Activated CD8-positive, alpha-beta memory T cell treated with anti-CD3 and anti-CD28 coated beads for 48 hours (primary cell): ENCODE results near the gene ZNF70.
"Not testable (repeated sequence)": the region's sequence is repeated elsewhere in the genome, so short reads cannot be mapped to it uniquely, and the experiment has no call there.

Experiments used
- DNase-seq, 3 experiments: peaks; one replicate each; pipeline ENCODE4 v3.0.0-alpha.2; 2020; ENCODE audit warnings: low read depth in 2 of 3, low spot score in 2 of 3

Gene ZNF70

DNA sequence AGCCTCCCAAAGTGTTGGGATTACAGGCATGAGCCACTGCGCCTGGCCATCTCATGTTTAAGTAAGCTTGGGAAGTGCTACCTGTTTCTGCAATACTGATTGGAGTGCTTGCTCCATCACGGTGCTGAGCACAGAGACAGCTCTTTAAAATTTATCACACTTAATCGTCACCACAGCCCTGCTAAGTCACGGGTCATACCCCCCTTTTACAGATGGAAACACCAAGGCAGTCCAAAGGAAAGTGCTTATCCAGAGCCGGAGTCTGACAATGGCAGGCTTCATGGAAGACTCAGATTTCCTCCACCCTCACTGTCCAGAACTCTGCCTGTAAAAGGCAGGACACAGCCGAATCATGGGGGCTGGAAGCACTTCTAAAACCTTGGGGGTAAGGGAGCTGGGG, 9.1 kb upstream of the ZNF70 start:
- no peak for DNase-seq

DNA sequence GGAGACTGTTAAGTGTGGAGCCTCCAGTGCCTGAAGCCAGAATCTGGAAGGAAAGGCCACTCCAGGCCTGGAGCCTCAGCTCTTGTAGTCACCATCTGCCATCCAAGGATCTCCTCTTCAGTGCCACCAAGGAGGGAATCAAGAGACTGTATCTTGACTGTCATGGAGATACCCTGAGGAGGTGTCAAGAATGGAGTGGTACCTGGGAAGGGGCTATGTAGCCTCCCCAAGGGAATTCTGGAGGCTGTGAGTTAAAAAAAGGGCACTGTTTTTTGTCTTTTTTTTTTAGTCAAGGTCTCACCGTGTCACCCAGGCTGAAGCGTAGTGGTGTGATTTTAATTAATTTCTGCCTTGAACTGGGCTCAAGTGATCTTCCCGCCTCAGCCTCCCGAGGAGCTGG, 8.7 kb upstream of the ZNF70 start:
- DNase-seq: no peak

DNA sequence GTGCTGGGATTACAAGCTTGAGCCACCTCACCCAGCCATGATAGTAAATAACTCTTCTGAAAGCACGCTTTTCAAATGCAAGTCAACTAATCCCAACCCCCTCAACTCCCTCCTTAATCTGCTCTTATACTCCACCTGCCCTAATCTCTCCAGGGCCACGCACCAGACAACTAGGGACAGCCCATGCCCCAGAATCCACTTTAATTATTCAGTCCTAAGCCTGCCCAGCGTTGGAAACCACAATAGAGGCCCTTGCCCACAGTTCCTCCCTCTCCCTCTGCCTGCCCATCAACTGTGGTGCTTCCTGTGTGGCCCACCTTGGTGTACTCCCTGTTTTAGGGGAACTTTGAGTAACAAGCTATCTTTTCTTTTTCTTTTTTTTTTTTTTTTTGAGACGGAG, 6.0 kb upstream of the ZNF70 start:
- DNase-seq: no peak

DNA sequence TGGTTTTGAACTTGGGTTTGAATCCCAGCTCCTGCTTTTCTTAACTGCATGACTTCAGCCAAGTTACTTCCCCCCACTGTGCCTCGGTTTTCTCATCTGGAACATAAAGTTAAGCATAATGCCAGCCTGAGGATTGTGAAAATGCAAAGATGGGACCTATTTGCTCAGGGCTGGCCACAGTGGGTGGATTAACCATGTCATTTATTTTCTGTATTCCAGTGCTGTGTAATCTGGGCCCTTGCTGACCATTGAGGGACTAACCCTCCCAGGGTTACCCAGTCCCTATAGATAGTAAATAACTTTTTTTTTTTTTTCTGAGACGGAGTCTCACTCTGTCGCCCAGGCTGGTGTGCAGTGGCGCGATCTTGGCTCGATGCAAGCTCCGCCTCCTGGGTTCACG, 4.8 kb upstream of the ZNF70 start:
- no peak for DNase-seq

DNA sequence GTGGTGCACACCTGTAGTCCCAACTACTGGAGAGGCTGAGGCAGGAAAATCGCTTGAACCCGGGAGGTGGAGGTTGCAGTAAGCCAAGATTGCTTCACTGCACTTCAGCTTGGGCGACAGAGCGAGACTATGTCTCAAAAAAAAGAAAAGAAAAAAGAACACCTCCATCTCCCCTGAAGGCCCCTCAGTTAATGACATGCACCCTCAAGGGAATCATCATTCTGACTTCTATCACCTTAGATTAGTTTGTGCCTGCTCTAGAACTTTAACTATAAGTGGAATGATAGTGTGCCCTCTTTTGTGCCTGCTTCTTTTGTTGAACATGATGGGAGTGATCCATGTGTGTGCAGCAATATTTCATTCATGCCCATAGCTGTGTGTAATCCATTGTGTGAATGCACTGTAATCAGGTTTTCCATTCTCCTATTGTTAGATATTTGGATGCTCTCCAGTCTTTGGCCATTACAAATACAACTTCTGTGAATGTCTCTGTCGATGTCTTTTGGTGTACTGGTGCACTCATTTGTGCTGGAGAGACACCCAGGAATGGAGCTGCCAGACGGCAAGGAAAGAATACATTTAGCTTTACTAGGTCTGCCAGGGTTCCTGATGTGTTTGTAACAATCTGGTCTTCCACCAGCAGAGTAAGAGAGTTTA, 4.2 kb upstream of the ZNF70 start:
- DNase-seq: no peak

DNA sequence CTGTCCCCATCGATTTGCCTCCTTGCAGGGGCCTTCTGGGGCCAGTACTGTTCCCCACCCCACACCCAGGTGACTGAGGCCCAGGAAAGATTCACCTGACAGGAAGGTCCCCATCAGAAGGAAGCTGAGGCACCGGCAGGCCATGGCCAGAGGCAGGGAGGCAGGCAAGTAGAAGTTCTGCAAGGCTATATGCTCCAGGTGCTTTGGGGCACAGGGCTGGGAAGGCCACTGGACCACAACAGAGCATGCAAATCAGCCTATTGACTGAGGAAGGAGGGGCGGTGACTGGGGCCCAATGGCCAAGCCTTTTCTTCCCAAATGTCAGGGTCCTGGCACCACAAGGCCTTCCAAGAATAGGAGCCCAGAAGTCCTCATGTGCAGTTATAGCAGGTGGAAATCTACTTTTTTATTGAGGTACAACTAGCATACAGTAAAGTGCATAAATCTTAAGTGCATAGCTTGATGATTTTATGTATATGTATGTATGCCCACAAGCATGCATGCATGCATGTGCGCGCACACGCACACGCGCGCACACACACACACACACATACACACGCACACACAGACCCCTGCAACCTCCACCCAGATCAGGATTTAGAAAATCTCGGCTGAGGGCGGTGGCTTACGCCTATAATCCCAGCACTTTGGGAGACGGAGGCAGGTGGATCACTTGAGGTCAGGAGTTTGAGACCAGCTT, 3.5 kb upstream of the ZNF70 start, which contains the start of gene VPREB3:
VPREB3 (minus strand) TSS at position 206 of the 700 bp plus-strand sequence; CDS start at position 144, 62 bp downstream.
- DNase-seq: no peak

DNA sequence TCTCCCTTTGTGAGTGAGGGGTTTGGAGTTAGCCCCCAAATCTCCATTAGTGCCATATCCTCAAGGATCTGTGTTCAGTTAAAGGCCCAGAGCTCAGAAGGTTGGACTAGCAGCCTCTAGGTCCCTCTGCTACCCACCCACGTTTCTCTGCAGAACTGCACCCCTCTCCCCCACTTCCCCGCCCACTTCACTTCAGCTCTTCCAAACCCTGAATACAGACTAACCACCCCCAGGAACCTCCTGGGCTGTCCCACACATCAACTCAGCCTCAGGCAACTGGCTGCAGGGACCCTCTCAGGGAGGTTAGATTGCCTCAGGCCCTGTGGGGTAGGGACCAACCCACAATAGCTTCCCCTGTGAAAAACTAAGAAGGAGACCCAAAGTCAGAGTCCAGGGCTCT, 2.5 kb upstream of the ZNF70 start:
- DNase-seq: no peak

DNA sequence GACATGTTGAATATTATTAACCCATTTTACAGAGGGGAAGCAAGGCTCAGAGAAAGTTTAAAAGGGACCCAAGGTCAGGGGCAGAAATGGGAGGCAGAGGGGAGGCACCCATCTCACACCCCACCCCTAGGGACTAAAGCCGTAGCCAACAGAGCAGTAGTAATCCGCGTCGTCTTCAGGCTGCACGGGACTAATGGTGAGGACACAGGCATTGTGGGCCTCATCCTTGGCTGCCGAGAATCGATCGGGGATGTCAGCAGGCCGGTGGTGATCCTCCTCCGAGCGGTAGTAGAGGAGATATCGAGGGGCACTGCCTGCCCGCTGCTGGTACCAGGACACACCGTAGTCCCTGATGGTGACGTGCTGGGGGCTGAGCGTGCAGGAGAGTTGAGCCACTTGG, 1.8 kb upstream of the ZNF70 start:
- DNase-seq: no peak

DNA sequence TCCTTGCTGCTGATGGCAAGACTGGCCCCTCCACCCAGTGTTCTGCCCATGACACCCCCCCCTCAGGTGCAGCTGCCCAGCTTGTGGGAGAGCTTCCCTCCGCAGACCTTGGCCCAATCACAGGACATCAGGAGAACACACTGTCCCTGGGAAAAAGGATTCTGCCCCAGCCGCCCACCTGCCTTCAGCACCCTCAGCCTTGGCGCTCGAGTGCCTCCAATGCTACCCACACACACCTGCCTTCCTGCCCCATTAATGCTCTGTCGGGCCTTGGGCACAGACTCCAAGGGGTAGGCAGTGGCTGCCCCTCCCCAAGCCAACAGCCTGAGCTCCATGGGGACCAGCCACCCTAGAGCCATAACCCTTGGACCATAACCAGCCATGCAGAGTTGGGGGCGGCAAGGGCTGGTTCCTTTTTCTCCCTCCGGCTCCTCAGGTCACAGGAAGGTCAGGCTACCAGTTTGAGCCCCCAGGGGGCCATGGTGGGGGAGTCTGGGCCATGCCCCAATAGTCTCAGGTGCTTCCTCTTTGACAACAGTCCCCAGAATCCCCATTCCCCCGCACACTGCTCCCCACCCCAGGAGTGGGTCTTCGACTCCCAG, 1.3 kb upstream of the ZNF70 start:
- no peak for DNase-seq

DNA sequence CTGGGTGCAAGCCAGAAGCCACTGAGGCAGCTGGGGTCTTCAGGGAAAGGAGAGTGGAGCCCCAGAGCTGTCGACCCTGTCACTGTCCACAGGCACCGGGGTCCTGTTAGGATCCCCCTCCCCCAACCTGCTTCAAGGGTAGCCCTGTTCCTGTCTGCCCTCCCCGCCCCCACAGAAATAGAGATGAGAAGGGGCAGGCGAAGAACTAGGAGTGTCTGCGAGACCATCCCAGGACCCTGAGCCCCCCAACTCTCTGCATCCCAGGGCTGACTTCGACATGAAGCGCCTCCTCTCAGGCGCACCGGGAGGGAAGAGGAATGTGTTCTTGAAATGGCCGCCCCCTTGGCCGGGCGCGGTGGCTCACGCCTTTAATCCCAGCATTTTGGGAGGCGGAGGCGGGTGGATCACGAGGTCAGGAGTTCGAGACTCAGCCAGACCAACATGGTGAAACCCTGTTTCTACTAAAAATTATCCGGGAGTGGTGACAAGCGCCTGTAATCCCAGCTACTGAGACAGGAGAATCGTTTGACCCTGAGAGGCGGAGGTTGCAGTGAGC, 607 bp upstream of the ZNF70 start:
- no peak for DNase-seq

DNA sequence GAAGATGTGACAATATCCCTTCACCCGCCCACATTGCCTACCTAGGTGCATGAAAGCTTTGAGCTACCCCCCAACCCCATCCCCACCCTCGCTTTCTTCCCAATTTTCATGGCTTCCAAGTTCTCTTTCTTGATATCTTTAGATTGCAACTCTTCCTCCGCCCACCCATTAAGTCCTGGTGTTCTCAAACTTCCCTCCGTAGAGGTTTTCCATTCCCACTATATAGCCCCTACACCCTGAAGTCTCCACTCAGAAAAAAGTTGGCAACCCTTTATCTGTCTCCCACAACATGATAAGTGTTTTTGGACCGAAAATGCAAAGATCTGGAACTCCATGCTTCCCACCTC, 572 bp downstream of the ZNF70 start:
- no peak for DNase-seq

DNA sequence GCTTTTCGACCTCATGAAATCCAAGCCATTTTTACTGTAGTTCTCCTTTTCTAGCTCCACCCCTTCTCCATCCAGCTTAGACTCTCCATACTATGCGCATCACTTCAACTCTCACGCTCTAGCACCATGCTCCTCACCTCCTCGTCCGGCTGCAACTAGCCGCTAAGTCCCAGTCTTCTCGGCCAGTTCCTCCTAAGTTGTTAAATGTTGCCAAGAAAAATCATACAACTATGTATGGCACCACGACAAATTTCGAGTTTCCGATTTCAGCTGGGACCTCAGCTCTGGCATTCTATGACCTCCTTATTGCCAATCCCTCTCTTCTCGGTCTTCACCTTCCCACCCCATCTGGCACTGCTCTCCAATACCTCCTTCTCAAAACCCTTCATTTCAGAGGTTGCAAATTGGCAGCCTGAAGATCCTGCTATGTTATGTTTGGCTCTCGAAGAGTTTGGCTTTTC, 1.0 kb downstream of the ZNF70 start:
- DNase-seq: no peak

DNA sequence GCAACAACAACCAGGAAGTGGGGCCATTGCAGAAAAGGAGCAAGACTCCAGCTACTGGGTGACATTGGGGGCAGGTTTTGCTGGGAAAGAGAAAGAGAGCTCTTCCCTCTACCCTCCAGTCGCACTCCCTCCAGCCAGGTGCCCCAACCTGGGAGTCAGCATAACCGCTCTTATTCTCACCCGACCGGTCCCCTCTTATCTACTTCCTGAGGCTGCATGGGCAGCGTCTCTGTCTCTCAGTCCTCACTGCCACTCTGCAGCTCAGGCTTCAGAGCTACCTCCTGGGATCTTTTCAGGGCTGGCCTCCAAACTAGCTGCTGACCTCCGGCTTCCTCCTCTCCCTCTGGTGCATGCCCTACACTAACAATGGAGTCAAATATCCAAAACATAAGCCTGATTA, 5.1 kb downstream of the ZNF70 start:
- no peak for DNase-seq

DNA sequence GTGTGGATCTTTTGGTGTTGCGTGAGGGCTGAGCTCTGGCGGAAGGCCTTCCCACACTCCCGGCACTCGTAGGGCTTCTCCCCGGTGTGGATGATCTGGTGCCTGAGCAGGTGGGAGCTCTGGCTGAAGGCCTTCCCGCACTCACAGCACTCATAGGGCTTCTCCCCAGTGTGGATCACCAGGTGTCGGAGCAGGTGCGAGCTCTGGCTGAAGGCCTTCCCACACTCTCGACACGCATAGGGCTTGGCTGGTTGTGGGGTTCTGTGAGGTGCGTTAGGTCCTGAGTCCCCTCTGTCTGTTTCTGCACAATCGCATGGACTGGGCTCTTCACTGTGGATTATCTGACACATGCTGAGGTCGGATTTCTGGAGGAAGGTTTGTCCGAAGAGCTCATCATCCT, 6.4 kb downstream of the ZNF70 start:
- no peak for DNase-seq

DNA sequence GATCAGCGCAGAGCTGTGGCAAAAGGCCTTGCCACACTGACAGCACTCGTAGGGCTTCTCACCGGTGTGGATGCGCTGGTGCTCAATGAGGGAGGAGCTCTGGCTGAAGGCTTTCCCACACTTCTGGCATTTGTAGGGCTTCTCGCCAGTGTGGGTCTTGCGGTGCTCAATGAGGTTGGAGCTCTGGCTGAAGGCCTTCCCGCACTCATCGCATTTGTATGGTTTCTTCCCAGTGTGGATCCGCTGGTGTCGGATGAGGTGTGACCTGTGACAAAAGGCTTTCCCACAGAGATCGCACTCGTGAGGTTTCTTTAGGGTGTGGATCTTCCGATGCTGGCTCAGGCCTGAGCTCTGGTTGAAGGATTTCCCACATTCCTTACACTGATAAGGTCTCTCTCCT, 6.9 kb downstream of the ZNF70 start:
- DNase-seq: no peak

DNA sequence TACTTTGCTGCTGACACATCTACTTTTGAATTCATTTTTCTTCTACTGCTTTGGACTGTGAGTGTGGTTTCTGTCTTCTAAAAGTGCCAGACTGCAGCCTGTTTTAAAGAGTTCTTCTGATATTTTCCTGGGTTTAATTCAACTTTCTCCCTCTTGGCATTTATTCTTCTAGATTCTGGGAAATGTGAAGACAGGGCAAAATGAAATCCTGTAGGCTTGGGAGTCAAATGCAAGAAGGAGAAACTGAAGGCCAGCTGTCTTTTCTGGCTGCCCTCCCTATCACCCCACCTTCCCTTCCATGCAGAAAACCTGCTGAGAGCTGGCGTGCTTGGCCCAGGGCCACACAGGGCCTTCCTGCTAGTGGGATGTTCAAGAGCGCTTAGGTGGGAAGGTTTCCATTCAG, 7.6 kb downstream of the ZNF70 start:
- no peak for DNase-seq

DNA sequence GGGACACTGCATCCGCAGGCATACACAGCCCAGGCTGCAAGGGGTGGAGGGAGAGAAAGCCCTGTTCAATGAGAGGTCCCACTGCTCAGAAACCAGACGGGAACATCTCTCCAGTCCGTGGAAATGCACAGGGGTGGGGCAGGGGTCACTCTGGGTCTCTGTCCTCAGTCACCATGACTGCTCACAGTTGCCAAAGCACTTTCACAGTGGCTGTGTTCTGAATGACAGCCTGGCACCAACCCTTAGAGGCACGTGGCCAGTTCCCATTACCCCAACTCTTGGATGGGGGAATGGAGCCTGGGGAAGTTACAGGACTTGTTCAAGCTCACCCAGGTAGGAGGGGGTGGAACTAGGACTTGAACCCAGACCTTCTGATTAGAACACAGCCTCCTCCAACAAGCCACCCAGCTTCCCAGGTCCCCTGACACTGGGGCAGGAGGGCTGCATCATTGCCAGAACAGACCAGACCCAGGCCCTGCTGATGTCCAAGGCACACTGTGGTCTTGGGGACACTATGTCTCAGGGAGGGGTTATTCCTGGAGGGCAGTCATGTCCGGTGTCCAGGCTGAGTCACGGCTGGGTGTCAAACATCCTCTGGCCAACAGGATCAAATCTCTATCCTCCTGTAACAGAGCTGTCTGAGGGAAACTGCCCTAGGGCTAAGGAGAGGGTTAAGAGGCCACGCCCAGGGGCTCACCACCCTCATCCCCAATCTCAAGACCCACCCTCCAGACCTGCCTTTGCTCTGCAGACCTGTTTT, 8.2 kb downstream of the ZNF70 start:
- no peak for DNase-seq

DNA sequence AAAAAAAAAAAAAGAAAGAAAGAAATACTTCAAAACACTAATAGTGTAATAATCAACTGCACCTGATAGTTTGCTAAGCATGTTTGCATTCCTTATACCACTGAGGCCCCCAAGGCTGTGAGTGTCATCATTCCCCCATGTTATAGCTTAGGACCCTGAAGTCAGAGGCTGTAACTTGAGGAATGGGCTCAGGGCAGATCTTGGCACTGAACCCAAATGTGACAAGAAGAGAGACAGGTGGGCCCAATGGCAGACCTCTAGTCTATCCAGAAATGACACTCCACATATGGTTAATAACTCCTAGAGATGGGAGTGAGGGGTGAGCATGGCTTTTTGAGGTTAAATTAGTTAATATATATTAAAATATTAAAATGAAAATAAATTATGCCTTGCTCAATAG, 13.2 kb downstream of the ZNF70 start:
- DNase-seq: no peak

DNA sequence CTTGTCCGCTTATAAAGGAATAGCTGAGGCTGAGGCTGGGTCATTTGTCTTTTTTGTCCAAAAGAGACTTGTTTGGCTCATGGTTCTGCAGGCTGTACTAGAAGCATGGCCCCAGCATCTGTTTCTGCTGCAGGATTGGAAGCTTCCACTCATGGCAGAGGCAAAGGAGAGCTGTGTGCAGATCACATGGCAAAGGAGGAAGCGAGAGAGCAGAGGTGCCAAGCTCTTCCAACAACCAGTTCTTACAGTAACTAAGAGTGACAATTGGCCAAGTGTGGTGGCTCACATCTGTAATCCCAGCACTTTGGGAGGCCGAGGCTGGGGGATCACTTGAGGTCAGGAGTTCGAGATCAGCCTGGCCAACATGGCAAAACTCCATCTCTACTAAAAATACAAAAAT, 22.8 kb downstream of the ZNF70 start:
- not testable (repeated sequence) for DNase-seq

DNA sequence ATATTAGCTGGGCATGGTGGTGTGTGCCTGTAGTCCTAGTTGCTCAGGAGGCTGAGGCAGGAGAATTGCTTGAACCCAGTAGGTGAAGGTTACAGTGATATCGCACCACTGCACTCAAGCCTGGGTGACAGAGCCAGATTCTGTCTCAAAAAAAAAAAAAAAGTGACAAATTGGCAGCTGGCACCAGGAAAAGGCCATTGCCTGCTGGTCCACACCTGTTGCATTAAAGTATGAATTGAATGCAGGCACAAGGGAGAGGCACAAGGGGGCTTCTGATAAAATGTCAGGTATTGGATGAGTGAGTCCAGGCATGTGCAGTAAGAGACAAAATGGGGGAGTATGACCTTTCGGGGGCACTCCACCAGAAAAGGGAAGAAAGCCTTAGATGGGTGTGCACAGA, 28.2 kb downstream of the ZNF70 start:
- DNase-seq: no peak

DNA sequence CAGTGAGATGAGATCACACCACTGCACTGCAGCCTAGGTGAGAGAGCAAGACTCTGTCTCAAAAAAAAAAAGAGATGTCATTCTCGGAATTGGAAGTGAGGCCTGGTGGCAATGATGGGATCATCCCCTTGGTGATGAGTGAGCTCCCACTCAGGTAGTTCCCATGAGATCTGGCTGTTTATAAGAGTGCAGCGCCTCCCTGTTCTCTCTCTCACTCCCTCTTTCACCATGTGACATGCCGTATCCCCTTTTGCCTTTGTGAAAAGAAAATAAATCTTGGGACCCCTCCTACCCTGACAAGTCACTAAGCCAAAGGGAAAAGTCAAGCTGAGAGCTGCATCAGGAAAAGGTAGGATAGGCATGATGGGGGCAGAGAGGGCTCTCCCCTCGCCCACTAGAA, 28.8 kb downstream of the ZNF70 start:
- DNase-seq: no peak

DNA sequence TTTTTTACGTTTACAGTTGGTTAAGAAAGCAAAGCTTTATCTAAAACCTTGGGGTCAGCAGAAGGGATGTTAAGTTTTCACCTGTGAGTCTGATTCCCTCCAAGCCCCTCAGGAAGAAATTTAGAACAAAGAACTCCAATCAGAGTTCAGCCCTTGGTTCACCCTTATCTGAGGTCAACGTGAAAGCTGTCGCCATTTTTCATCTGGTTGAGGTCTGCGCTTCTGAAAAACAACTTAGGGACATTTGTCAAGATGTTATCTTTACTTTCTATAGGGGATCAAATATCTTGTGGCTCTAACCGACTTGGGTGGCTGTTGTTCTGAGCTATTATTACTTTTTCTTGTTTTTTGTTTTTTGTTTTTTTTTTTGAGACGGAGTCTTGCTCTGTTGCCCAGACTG, 30.1 kb downstream of the ZNF70 start:
- no peak for DNase-seq
